HepG2 (cell line): ENCODE data around the gene TMEM221. TPM values are rescaled to one million over a fixed set of nuclear protein-coding genes. Genes with fewer than 3 reads are reported as not detected.

Experiments
- ATAD3A ChIP-seq: sonication (generic); formaldehyde crosslinking; IDR thresholded peaks from 2 replicates; pipeline ENCODE4 v1.4.0; 2020; ENCODE audit warnings: missing genetic modification reagents
- CBX5 ChIP-seq: sonication (generic); formaldehyde crosslinking; IDR thresholded peaks from 2 replicates; pipeline ENCODE4 v1.4.0; 2020; ENCODE audit warnings: missing genetic modification reagents, borderline replicate concordance
- CCDC6 ChIP-seq: sonication (generic); formaldehyde crosslinking; IDR thresholded peaks from 2 replicates; pipeline ENCODE4 v1.8.1; 2022; ENCODE audit warnings: mild to moderate bottlenecking, missing genetic modification reagents, moderate library complexity
- CEBPG ChIP-seq: IDR thresholded peaks from 2 replicates; pipeline ENCODE4 v1.6.1; 2016
- DNMT3B ChIP-seq: conservative IDR thresholded peaks from 2 replicates; pipeline ENCODE4 v1.6.1; 2016; ENCODE audit warnings: missing biosample characterization, control low read depth
- HNRNPLL ChIP-seq: fragments of 200-400 bp; formaldehyde crosslinking; IDR thresholded peaks from 2 replicates; pipeline ENCODE4 v1.6.1; 2017; ENCODE audit warnings: mild to moderate bottlenecking, low read depth, low read length; ENCODE audit not compliant: poor library complexity, severe bottlenecking
- KDM5B ChIP-seq: sonication (generic); formaldehyde crosslinking; IDR thresholded peaks from 2 replicates; pipeline ENCODE4 v1.4.0; 2020; ENCODE audit warnings: missing genetic modification reagents, mild to moderate bottlenecking, borderline replicate concordance
- MXD1 ChIP-seq: sonication (generic); formaldehyde crosslinking; IDR thresholded peaks from 2 replicates; pipeline ENCODE4 v1.4.0; 2020; ENCODE audit warnings: mild to moderate bottlenecking, missing genetic modification reagents
- PRDM10 ChIP-seq: sonication (generic); formaldehyde crosslinking; IDR thresholded peaks from 2 replicates; pipeline ENCODE4 v1.4.0; 2020; ENCODE audit warnings: low read depth, missing genetic modification reagents
- RARA ChIP-seq: IDR thresholded peaks from 2 replicates; pipeline ENCODE4 v1.6.1; 2016; ENCODE audit warnings: missing genetic modification reagents, missing compliant biosample characterization
- RBFOX2 ChIP-seq: fragments of 200-400 bp; formaldehyde crosslinking; IDR thresholded peaks from 2 replicates; pipeline ENCODE4 v1.6.1; 2017; ENCODE audit warnings: low read depth, mild to moderate bottlenecking, low read length
- RERE ChIP-seq: IDR thresholded peaks from 2 replicates; pipeline ENCODE4 v1.6.1; 2016; ENCODE audit warnings: low read depth, missing genetic modification reagents, missing compliant biosample characterization
- SMAD1 ChIP-seq: sonication (generic); formaldehyde crosslinking; IDR thresholded peaks from 2 replicates; pipeline ENCODE4 v1.4.0; 2020; ENCODE audit warnings: missing genetic modification reagents, low read depth, mild to moderate bottlenecking, borderline replicate concordance
- SMAD9 ChIP-seq: sonication (generic); formaldehyde crosslinking; IDR thresholded peaks from 2 replicates; pipeline ENCODE4 v1.5.1; 2020; ENCODE audit warnings: mild to moderate bottlenecking, missing genetic modification reagents
- ZNF34 ChIP-seq: sonication (generic); formaldehyde crosslinking; IDR thresholded peaks from 2 replicates; pipeline ENCODE4 v1.4.0; 2020; ENCODE audit warnings: mild to moderate bottlenecking, missing genetic modification reagents, borderline replicate concordance
- ZNF605 ChIP-seq: sonication (generic); formaldehyde crosslinking; IDR thresholded peaks from 2 replicates; pipeline ENCODE4 v1.8.0; 2022; ENCODE audit warnings: mild to moderate bottlenecking, missing genetic modification reagents
- ZNF709 ChIP-seq: sonication (generic); formaldehyde crosslinking; IDR thresholded peaks from 2 replicates; pipeline ENCODE4 v1.5.0; 2020; ENCODE audit warnings: mild to moderate bottlenecking, missing genetic modification reagents
- ZNF878 ChIP-seq: sonication (generic); formaldehyde crosslinking; IDR thresholded peaks from 2 replicates; pipeline ENCODE4 v1.8.1; 2023; ENCODE audit warnings: mild to moderate bottlenecking, missing genetic modification reagents, moderate library complexity
- polyA plus RNA-seq, 8 experiments: library from polyadenylated mRNA; depleted of rRNA in 3 of 8; stranded (reverse) in 7 of 8; unstranded in 1 of 8; fragments of >200 nt; fragmentation: Illumina TruSeq in 4 of 8; extraction: Trizol in 4 of 8; gene quantifications; 2 replicates each; pipeline versions ENCODE4 v1.2.1 to v1.2.3, GENCODE V29; 2011 to 2016; ENCODE audit warnings: low read depth in 4 of 8, missing spikeins in 1 of 8, mixed read lengths in 1 of 8; ENCODE audit not compliant: insufficient read depth in 1 of 8
- total RNA-seq, 5 experiments: library from RNA; depleted of rRNA; stranded (reverse); fragments of >200 nt; fragmentation: Illumina TruSeq; extraction: Trizol; gene quantifications; 2 replicates each; pipeline ENCODE4 v1.2.3, GENCODE V29; 2016; ENCODE audit warnings: low read depth in 1 of 5

The TMEM221 gene
- total and polyA plus RNA-seq, 2 of the 13 experiments (the other 11 are each of a cell fraction or from before 2014, with no cell fraction given), result 0.33 to 0.77 TPM

GRCh38 chr19:17470068-17470841 is 21.8 kb upstream of the TMEM221 start, which contains the start of gene SLC27A1 (continued):
- no peak for TF ChIP-seq RERE (CRISPR knock-in tag)
- no peak for TF ChIP-seq ZNF709
- TF ChIP-seq PRDM10 (CRISPR knock-in tag), result no peak
- peak; percentile 64 for TF ChIP-seq RBFOX2
- TF ChIP-seq ZNF878 (CRISPR knock-in tag), result no peak
- TF ChIP-seq CEBPG (CRISPR knock-in tag), result no peak
- peak; percentile 36; the same call in 1 of the 2 replicates for TF ChIP-seq MXD1 (CRISPR knock-in tag)
- no peak for TF ChIP-seq SMAD9 (CRISPR knock-in tag)
- no peak for TF ChIP-seq DNMT3B (CRISPR knock-in tag)
- 0 out of 2 replicates have a peak, but pooled peaks have one; percentile 17 for TF ChIP-seq CBX5 (CRISPR knock-in tag)
- TF ChIP-seq CCDC6 (CRISPR knock-in tag), result peak; percentile 38; the same call in 1 of the 2 replicates
- TF ChIP-seq ATAD3A (CRISPR knock-in tag), result no peak
- TF ChIP-seq ZNF34 (CRISPR knock-in tag), result no peak
- TF ChIP-seq ZNF605 (CRISPR knock-in tag), result no peak
- peak; percentile 82 for TF ChIP-seq HNRNPLL
- no peak for TF ChIP-seq RARA (CRISPR knock-in tag)
- peak; percentile 61; the same call in 1 of the 2 replicates for TF ChIP-seq KDM5B (CRISPR knock-in tag)
- no peak for TF ChIP-seq SMAD1 (CRISPR knock-in tag)
